ENCODE results near the gene ZNRF3.

GRCh38 chr22:28902490-28902889, 19.1 kb downstream of the ZNRF3 start:
- TF ChIP-seq POLR2AphosphoS5 (IDR thresholded peaks at IDR 0.05; ENCODE audit: low read depth, low read length) (no peak), POLR2A (IDR thresholded peaks at IDR 0.05; ENCODE audit: low read depth, low read length) (no peak), SPI1 (IDR thresholded peaks at IDR 0.05; ENCODE audit: low read depth, low read length) (no peak), PAX5 (IDR thresholded peaks at IDR 0.05; ENCODE audit: insufficient read depth, low read length, severe bottlenecking) (no peak), TAF1 (IDR thresholded peaks at IDR 0.05; ENCODE audit: low read depth, low read length) (no peak)
